ENCODE results near the gene CREG1. TPM values are rescaled to one million over a fixed set of nuclear protein-coding genes. Genes with fewer than 3 reads are reported as not detected.

Gene CREG1
- total and polyA plus RNA-seq, 2 of the 8 experiments (the other 6 are each of a cell fraction or from before 2014, with no cell fraction given): 29.8 to 30.1 TPM

DNA sequence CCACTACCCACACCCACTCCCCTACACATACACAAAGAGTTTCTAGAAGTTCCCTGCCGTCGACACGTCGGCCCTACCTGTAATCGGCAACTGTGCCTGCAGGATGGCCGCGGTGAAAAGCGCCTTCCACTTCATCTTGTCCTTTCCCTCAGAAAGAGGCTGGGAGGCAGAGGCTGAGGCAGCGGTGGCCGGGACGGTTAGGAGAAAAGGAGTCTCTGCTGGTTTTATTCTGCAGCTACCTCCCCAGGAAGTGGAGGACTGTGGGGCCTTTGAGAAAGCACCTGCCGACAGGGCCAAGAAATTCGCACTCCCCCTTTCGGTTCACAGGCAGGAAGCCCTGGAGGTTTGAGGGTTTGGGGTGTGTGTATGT lies 35.2 kb downstream of the CREG1 start, which contains the start of gene CD247:
CD247 (minus strand) TSS at position 199 of the 370 bp plus-strand sequence; CDS start at position 135, 64 bp downstream.
- Histone ChIP-seq H3K14ac (ENCODE audit: insufficient read length) (no peak within 1 kb of the TSS), H3K4me3 (ENCODE audit: extremely low read depth in 1 of 4, insufficient read depth in 2 of 4, low read depth in 3 of 4, low read length in 4 of 4) (no peak within 1 kb of the TSS), H3K9ac (replicated peaks in 1 of 4; ENCODE audit: extremely low read depth in 1 of 4, low read depth in 3 of 4, low read length in 3 of 4) (no peak within 1 kb of the TSS), H4K20me1 (replicated peaks in 1 of 2; ENCODE audit: control insufficient read depth in 1 of 2, insufficient read depth in 2 of 2, low read length in 2 of 2) (no peaks in the 10 kb centered on the region), H3K27ac (ENCODE audit: low read depth, low read length) (no peak within 1 kb of the TSS), H2AK5ac (ENCODE audit: low read depth, low read length) (no peak within 1 kb of the TSS), H2AFZ (ENCODE audit: low read length) (no peak within 1 kb of the TSS), H2BK20ac (ENCODE audit: low read length) (no peak within 1 kb of the TSS), H2BK5ac (ENCODE audit: low read depth, low read length) (no peak within 1 kb of the TSS), H3K23me2 (ENCODE audit: low read depth, low read length) (no peaks in the 10 kb centered on the region), H3K4me2 (ENCODE audit: insufficient read depth in 1 of 2, low read depth in 2 of 2, low read length in 2 of 2) (no peak within 1 kb of the TSS), H3K56ac (replicated peaks; ENCODE audit: insufficient read length, low read depth, low read length) (no peak within 1 kb of the TSS), H4K91ac (replicated peaks; ENCODE audit: insufficient read length, low read length) (no peak within 1 kb of the TSS), H3K4me1 (replicated peaks in 1 of 4; ENCODE audit: control insufficient read depth in 3 of 4, insufficient read depth in 4 of 4, low read length in 3 of 4) (no peaks in the 10 kb centered on the region), H3K27me3 (replicated peaks in 1 of 4; ENCODE audit: control insufficient read depth in 3 of 4, extremely low read depth in 1 of 4, insufficient read depth in 3 of 4, low read length in 3 of 4) (no peaks in the 10 kb centered on the region), H2BK120ac (replicated peaks; ENCODE audit: low read depth, low read length) (no peak within 1 kb of the TSS), H3K36me3 (ENCODE audit: control insufficient read depth in 2 of 4, insufficient read depth in 4 of 4, low read length in 3 of 4) (no peaks in the 10 kb centered on the region), H2BK12ac (ENCODE audit: low read depth, low read length) (no peak within 1 kb of the TSS), H3K79me2 (ENCODE audit: control insufficient read depth in 1 of 2, insufficient read depth in 2 of 2, low read length in 2 of 2) (no peaks in the 10 kb centered on the region), H4K8ac (ENCODE audit: extremely low read depth, insufficient read depth, low read length) (peak within 1 kb of the TSS; percentile 36; the same call in 1 of the 2 replicates), H3K23ac (ENCODE audit: insufficient read length) (no peak within 1 kb of the TSS), H2BK15ac (ENCODE audit: low read length) (no peak within 1 kb of the TSS; the same call in 1 of the 2 replicates), H3K79me1 (ENCODE audit: low read depth, low read length) (no peaks in the 10 kb centered on the region), H3K4ac (replicated peaks; ENCODE audit: insufficient read length, low read depth, low read length) (no peak within 1 kb of the TSS), H3K18ac (ENCODE audit: extremely low read depth, low read length) (no peak within 1 kb of the TSS), H3K9me3 (ENCODE audit: insufficient read depth in 2 of 2, low read depth in 1 of 2, low read length in 1 of 2) (no peaks in the 10 kb centered on the region), H4K5ac (ENCODE audit: insufficient read length, low read depth, low read length) (no peak within 1 kb of the TSS)
- FAIRE-seq: no peak
- DNase-seq (ENCODE audit: low read depth in 1 of 2, low spot score in 2 of 2): peak in 1 of 2 experiments; percentile 41
- WGBS, 2 experiments (ENCODE audit: extremely low coverage in 1 of 2, insufficient coverage in 1 of 2, insufficient read length in 1 of 2, insufficient replicate concordance in 2 of 2, low coverage in 1 of 2, low lambda C conversion rate in 2 of 2, missing lambda C conversion rate in 1 of 2): 92% methylated on average over 14 of the region's 14 CpGs; no CpG with 5 or more reads in 1 of the 2 experiments
- ChIA-PET POLR2A (ENCODE audit: partially characterized antibody) (no interaction called here), CTCF (ENCODE audit: partially characterized antibody) (interaction anchor here (1.0 to 8.3 kb wide), 7 partner anchors 9 to 169 kb away, joined by 3 to 43 read pairs (median 5); no protein-coding TSS in a partner anchor)
- TF ChIP-seq SUZ12 (IDR thresholded peaks at IDR 0.05; ENCODE audit: low read length): no peak
- TF ChIP-seq, protein P1, sequence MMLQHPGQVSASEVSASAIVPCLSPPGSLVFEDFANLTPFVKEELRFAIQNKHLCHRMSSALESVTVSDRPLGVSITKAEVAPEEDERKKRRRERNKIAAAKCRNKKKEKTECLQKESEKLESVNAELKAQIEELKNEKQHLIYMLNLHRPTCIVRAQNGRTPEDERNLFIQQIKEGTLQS (IDR thresholded peaks at IDR 0.05; ENCODE audit: insufficient read depth, low read depth, low read length): no peak
- no peak for TF ChIP-seq TCF12 (IDR thresholded peaks at IDR 0.05; ENCODE audit: low read depth, low read length)
- no peak for TF ChIP-seq TEAD4 (IDR thresholded peaks at IDR 0.05; ENCODE audit: low read depth, low read length)
- TF ChIP-seq SP1 (IDR thresholded peaks at IDR 0.05; ENCODE audit: low read depth, low read length): no peak
- TF ChIP-seq, protein P2, sequence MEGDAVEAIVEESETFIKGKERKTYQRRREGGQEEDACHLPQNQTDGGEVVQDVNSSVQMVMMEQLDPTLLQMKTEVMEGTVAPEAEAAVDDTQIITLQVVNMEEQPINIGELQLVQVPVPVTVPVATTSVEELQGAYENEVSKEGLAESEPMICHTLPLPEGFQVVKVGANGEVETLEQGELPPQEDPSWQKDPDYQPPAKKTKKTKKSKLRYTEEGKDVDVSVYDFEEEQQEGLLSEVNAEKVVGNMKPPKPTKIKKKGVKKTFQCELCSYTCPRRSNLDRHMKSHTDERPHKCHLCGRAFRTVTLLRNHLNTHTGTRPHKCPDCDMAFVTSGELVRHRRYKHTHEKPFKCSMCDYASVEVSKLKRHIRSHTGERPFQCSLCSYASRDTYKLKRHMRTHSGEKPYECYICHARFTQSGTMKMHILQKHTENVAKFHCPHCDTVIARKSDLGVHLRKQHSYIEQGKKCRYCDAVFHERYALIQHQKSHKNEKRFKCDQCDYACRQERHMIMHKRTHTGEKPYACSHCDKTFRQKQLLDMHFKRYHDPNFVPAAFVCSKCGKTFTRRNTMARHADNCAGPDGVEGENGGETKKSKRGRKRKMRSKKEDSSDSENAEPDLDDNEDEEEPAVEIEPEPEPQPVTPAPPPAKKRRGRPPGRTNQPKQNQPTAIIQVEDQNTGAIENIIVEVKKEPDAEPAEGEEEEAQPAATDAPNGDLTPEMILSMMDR (IDR thresholded peaks at IDR 0.05; ENCODE audit: control extremely low read depth in 1 of 3, insufficient read depth in 1 of 3, low read depth in 1 of 3, low read length in 3 of 3): no peak
- TF ChIP-seq GTF2F1 (IDR thresholded peaks at IDR 0.05; ENCODE audit: borderline replicate concordance, low read depth, low read length): no peak
- no peak for TF ChIP-seq POLR2AphosphoS5 (IDR thresholded peaks at IDR 0.05; ENCODE audit: low read depth, low read length)
- TF ChIP-seq RAD21 (IDR thresholded peaks at IDR 0.05 in 1 of 2, conservative IDR thresholded peaks at IDR 0.05 in 1 of 2; ENCODE audit: low read depth in 2 of 2, low read length in 2 of 2): no peak

Data from H1 (cell line).